Ectodermal cell (in vitro differentiated cells): ENCODE data around the gene SPATC1L.
"Not testable (repeated sequence)": the region's sequence is repeated elsewhere in the genome, so short reads cannot be mapped to it uniquely, and the experiment has no call there.

Source experiments
- H3K27ac ChIP-seq: 2 replicates; pipeline ENCODE4 v1.7.0; 2013; ENCODE audit warnings: mild to moderate bottlenecking, low read depth, low read length; ENCODE audit not compliant: insufficient read depth, poor library complexity, severe bottlenecking
- H3K27me3 ChIP-seq: 2 replicates; pipeline ENCODE4 v1.7.0; 2013; ENCODE audit warnings: mild to moderate bottlenecking, low read length; ENCODE audit not compliant: insufficient read depth, control insufficient read depth, poor library complexity, severe bottlenecking
- H3K36me3 ChIP-seq: one replicate; pipeline ENCODE4 v1.7.0; 2013; ENCODE audit warnings: low read length; ENCODE audit not compliant: control insufficient read depth, insufficient read depth
- H3K4me1 ChIP-seq: one replicate; pipeline ENCODE4 v1.7.0; 2013; ENCODE audit warnings: low read length; ENCODE audit not compliant: control insufficient read depth, insufficient read depth
- H3K4me3 ChIP-seq: 2 replicates; pipeline ENCODE4 v1.7.0; 2013; ENCODE audit warnings: low read depth, low read length, control low read depth; ENCODE audit not compliant: insufficient read depth
- H3K9me3 ChIP-seq: 2 replicates; pipeline ENCODE4 v1.7.0; 2013; ENCODE audit warnings: mild to moderate bottlenecking, low read length, moderate library complexity; ENCODE audit not compliant: control insufficient read depth
- WGBS, 2 experiments: methylation state at CpG; one replicate each; pipeline ENCODE4 v1.1.7; 2013; ENCODE audit warnings: missing lambda C conversion rate in 2 of 2; 5-methylcytosine and 5-hydroxymethylcytosine counted together

Gene SPATC1L

DNA sequence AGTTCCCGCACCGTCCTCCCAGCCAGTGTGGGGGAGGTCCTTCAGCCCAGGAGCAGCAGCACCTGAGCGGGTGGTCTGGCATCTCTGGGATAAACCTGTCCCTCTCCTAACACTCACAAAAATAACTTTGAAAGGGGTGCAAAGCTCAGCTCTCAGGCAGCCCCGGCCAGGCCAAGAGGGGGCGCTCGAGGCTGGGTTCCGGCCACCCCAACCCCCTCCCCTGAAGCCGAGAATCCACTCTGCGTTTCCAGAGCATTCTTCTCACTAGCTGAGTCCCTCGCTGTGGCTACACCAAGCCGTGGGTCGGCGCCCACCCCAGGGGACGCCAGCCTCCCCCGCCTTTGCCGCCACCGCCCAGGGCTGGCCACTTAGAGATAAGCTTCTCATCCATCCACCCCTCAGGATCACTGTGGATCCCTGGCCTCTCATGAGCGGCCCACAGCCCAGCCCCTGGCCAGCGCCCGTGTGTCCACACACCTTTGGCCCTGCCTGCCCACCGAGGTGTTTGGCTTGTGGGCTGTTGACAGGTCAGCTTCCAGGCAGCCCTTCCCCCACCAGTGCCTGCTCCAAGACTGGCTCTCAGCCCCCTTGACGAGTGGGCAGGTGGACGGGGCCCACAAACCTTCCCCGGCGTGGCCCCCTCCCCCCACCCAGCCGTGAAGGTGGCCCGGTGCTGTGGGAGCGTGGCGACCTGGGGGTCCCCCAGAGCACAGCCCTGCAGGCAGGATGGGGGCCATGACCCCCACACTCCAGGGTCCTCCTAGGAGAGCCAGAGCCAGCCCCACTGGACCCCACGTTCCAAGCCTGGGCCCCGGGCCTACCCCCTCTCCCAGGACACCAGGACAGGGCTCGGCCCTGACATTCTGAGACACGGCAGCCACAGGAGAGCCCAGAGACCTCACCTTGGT lies 30.8 kb downstream of the SPATC1L start:
- Histone ChIP-seq H3K4me3 (no peak overlapping the region), H3K36me3 (no peaks in the 10 kb centered on the region), H3K27me3 (no peaks in the 10 kb centered on the region), H3K4me1 (peaks cover 21% of the 10 kb centered on the region), H3K27ac (no peak overlapping the region), H3K9me3 (no peaks in the 10 kb centered on the region)
- 53 to 55% methylated on average over 33 of the region's 33 CpGs for WGBS, 2 experiments

DNA sequence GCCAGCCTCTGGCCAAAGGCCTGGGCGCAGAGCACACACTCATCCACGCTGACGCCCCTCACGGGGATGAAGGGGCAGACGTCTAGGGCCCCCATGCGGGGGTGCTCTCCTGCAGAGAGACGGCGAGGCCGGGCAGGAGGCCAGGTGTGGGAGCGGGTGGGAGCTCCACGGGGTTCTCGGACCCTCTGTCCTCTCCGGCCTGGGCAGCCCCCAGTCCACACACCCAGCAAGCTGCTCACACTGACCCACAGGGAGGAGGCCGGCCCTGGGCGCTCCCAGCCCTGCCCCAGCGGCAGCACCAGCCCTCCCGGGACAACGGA lies 31.4 kb downstream of the SPATC1L start:
- no peaks in the 10 kb centered on the region for H3K9me3 ChIP-seq
- no peak overlapping the region for H3K4me3 ChIP-seq
- H3K36me3 ChIP-seq: no peaks in the 10 kb centered on the region
- H3K4me1 ChIP-seq: peaks cover 21% of the 10 kb centered on the region
- no peak overlapping the region for H3K27ac ChIP-seq
- 71 to 73% methylated on average over 18 of the region's 18 CpGs for WGBS, 2 experiments
- H3K27me3 ChIP-seq: no peaks in the 10 kb centered on the region

DNA sequence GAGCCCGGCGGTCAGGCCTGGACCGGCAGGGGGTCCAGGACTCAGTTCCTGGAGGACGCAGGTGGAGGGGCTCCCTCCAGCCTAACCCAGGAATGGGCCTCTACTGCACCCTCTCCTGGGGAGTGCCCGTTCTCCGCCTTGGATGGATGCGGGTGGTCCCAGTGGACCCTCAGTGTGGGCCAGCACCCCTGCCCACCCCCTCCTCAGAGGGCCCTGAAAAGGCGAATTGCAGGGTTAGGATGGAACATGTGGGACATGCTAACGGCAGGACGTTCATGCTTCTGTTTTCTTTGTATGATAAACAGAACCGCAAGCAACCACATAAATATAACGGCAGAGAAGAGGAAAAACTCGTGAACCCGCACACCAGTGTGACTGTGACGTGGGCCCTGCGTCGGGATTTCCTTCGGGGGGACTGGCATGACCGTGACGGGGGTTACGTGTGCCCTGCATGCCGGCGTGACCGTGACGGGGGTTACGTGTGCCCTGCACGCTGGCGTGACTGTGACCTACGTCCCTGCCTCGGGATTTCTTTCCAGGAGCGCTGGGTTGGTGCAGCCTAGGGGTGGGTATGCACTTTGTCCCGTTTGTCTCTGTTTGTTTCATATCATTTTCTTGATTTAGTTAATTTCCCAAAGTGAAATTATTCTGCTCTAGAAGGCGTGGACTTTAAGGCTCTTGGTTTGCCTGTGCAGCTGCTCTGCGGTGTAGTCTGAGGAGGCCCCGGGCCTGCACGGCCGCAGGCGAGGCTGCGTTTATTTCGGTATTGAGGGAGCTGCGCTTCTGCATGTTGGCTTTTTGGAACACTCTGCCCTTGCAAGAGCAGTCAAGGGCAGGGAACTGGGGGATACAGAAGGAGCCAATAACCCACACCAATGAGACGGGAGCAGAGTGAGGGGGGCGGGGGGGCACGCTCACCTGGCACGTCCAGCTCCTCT lies 32.0 kb downstream of the SPATC1L start:
- WGBS, 2 experiments: 92 to 95% methylated on average over 45 of the region's 45 CpGs
- peaks cover 21% of the 10 kb centered on the region for H3K4me1 ChIP-seq
- H3K36me3 ChIP-seq: no peaks in the 10 kb centered on the region
- H3K4me3 ChIP-seq: no peak overlapping the region
- H3K27ac ChIP-seq: no peak overlapping the region
- no peaks in the 10 kb centered on the region for H3K9me3 ChIP-seq
- no peaks in the 10 kb centered on the region for H3K27me3 ChIP-seq

DNA sequence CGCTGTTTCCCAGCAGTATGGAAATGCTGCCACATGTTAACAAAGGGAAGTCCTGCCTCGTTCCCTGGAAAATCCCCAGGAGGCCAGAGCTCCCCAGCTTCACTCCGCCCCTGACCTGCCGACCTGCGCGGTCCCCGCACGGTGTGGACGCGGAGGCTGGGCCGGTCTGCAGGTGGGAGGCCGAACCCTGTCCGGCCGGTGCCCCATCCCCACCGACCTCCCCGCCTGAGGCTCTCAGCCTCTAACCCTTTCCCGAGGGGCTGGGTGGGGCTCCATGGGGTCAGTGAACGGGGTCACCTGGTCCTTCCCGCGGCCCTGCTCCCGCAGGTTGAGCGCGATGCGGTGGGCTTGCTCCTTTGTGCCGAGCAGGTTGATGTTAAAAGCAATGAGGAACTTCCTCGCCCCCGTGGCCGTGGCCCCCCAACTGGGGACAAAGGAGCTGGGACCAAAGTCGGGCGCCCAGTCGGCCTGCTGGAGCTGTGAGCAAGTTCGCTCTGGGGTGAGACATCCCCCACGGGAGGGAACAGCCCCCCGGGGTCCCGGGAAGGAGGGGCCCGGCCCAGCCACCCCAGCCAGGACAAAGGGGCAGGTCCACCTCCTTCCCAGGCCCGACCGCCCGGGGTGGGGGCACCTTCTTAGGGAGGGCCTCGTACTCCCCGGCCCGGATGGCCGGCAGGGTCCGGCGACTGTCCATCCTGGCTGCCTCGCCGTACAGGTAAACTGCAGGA lies 32.8 kb downstream of the SPATC1L start:
- no peaks in the 10 kb centered on the region for H3K9me3 ChIP-seq
- H3K36me3 ChIP-seq: no peaks in the 10 kb centered on the region
- peaks cover 21% of the 10 kb centered on the region for H3K4me1 ChIP-seq
- WGBS, 2 experiments: 88 to 89% methylated on average over 47 of the region's 47 CpGs
- no peak overlapping the region for H3K27ac ChIP-seq
- H3K27me3 ChIP-seq: no peaks in the 10 kb centered on the region
- H3K4me3 ChIP-seq: no peak overlapping the region

DNA sequence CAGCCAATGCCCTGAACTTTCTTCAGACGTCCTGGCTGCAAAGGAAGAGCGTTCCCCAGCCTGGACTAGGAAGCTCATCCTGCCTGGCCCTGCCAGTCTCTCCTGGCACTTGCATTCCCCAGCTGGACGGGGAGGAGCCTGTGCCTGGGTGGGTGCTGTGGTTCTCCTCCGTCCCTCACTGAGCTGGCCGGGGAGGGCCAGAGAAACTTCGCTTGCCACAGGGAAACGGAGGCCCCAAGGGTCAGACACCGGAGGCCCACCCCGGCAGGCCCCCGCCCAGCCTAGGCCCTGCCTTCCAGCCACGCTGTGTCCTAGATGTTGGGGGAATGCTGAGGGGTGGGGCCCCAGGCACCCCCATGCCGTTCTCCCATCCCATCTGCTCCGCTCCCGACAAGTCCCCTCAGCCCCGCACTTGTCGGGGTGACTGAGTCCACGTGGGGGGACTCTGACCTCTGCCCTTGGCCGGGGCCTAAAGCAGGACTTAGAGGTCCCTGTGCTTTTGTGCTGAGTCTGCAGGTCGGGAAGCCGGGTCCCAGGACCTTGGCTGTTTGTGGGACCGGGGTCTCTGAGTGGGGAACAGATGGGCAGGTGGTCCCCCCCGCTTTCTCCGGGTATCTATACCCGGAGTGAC lies 33.7 kb downstream of the SPATC1L start:
- Histone ChIP-seq H3K9me3 (no peaks in the 10 kb centered on the region), H3K27ac (no peak overlapping the region), H3K4me1 (peaks cover 21% of the 10 kb centered on the region), H3K36me3 (no peaks in the 10 kb centered on the region), H3K4me3 (no peak overlapping the region), H3K27me3 (no peaks in the 10 kb centered on the region)
- 92 to 93% methylated on average over 24 of the region's 24 CpGs for WGBS, 2 experiments

DNA sequence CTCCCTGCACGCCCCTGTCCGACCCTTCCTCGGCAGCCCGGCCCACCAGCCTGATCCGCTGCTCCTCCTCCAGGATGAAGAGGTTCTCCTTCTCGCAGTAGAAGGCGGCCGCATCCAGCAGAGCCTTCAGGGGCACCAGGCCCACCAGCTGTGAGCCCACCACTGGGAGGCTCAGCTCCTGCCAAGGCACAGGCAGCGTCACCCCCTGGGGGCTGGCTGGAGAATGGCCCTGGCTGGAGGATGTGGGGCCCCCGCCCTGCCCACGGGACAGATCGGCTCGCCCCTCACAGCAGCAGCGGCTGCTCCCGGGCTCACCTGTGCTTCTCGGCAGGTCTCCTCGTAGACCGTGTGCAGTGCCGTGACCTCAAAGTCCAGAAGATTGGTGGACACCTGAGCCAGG lies 34.2 kb downstream of the SPATC1L start:
- 88% methylated on average over 19 of the region's 19 CpGs for WGBS, 2 experiments
- Histone ChIP-seq H3K9me3 (no peaks in the 10 kb centered on the region), H3K4me3 (no peak overlapping the region), H3K36me3 (no peaks in the 10 kb centered on the region), H3K4me1 (peaks cover 21% of the 10 kb centered on the region), H3K27me3 (no peaks in the 10 kb centered on the region), H3K27ac (no peak overlapping the region)

DNA sequence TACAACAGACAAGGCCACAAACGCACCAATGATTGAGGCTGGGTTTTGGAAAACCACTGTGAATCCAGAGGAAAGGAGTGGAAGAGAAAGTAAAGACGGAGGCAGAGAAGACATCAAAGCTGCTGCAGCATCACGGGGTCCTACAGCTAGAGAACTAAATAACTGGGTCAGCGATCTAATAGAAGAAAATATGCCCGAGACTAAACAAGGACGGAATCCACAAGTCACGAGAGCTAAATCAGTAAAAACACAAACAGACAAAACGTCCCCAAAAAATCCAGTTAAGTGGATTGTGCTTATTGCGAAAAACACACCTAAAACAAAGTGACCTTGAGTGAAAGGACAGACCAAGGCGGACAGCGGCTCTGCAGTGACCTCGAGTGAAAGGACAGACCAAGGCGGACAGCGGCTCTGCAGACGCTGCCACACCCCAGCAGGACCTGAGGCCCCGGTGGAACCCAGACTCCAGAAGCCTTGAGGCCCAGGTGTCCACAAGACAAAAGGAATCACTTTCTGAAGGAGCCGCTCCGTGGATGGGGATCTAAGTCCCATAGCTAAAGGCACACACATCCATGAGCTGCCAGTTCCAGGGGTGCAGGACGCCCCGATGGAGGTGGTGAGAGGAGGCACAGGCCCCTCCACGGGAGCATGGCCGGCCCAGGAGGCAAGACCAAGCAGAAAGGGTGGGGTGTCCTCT lies 34.9 kb downstream of the SPATC1L start:
- no peak overlapping the region for H3K27ac ChIP-seq
- no peaks in the 10 kb centered on the region for H3K27me3 ChIP-seq
- peaks cover 21% of the 10 kb centered on the region for H3K4me1 ChIP-seq
- no peaks in the 10 kb centered on the region for H3K9me3 ChIP-seq
- H3K36me3 ChIP-seq: no peaks in the 10 kb centered on the region
- 91 to 93% methylated on average over 22 of the region's 22 CpGs for WGBS, 2 experiments
- H3K4me3 ChIP-seq: no peak overlapping the region

DNA sequence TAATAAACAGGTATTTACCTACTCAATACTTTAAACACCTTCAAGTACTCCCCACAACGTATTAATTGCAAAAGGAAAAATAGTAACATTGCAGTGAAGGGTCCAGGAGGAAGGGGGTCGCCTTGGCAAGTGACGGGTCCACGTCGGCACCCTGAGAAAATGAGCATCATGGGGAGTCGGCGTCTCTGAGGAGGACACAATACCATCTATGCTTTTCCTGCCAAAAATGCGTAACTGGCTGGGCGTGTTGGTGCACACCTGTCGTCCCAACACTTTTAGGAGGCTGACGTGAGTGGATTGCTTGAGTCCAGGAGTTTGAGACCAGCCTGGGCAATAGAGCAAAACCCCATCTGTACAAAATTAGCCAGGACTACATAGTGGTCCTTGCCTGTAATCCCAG lies 36.2 kb downstream of the SPATC1L start:
- H3K27ac ChIP-seq: no peak overlapping the region
- H3K9me3 ChIP-seq: no peaks in the 10 kb centered on the region
- peaks cover 14% of the 10 kb centered on the region for H3K4me1 ChIP-seq
- H3K36me3 ChIP-seq: no peaks in the 10 kb centered on the region
- no peak overlapping the region for H3K4me3 ChIP-seq
- 93 to 96% methylated on average over 11 of the region's 11 CpGs for WGBS, 2 experiments
- H3K27me3 ChIP-seq: no peaks in the 10 kb centered on the region

DNA sequence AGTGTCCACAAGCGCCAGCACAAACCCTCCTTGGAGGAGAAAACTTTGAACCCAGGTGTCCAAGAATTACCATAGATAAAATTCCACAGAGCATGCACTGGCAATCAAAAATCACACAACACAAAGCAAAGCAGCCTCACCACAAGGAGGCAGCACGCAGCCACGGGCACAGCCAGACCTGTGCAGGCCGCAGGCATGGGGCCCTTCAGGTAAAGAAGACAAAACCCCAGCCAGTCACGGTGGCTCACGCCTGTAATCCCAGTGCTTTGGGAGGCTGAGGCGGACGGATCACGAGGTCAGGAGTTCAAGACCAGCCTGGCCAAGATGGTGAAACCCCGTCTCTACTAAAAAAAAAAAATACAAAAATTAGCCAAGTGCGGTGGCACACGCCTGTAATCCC lies 36.8 kb downstream of the SPATC1L start:
- H3K36me3 ChIP-seq, H3K4me3 ChIP-seq, H3K27ac ChIP-seq, H3K27me3 ChIP-seq, H3K9me3 ChIP-seq, H3K4me1 ChIP-seq: not testable (repeated sequence)
- WGBS, 2 experiments: 81 to 85% methylated on average over 12 of the region's 12 CpGs
